HG03139 (cell line): ENCODE results near the gene PAQR3.

Source experiments
- ATAC-seq: cut with Tn5 transposase; IDR thresholded peaks from one replicate; pipeline ENCODE4 v1.9.1; 2021; ENCODE audit not compliant: unreplicated experiment

The PAQR3 gene

DNA sequence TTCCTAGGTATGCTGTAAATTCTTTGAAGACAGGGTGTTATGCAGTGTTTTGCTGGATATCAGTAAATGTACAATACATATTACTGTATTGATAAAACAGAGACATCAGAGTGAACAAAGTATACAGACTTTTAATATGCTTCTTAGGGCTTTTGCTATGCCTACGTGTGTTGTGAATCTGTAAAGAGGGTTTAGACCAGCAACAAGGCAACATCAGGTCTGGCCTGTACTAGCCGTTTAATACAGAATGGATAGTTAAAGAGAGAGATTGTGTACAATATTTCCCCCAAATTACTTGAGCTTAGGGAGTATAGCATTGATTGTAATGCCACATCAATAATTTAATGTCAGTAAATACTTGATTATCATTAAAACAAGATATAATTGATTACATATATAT, 75.2 kb downstream of the PAQR3 start:
- ATAC-seq = no peak

DNA sequence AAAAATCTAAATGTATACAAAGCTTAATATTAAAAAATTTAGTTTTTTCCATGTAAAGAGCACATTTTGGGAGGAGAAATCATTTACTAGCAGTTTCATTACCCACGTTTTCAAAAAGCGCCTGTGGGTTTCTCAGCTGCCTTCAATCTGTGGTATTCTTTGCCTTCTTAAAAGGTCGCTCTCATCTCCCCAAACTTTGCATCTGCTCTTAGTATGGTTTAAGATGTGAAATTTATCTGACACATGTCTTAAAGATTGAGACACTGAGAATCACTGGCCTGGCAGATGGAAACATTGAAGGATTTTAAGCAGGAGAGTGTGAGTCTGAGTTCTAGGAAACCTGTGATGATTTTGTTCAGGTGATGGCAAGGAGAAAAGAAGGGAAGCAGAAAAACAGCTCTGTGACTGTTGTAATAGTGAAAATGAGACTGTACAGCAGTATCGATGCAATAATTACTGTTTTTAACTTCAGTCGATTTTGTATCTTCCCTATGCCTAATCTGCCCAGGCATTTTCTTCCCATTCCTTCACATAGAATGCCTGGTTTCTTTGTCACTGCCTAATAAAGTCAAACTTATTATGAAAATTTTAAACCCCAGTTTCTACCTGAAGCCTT, 75.9 kb downstream of the PAQR3 start:
- ATAC-seq = no peak

DNA sequence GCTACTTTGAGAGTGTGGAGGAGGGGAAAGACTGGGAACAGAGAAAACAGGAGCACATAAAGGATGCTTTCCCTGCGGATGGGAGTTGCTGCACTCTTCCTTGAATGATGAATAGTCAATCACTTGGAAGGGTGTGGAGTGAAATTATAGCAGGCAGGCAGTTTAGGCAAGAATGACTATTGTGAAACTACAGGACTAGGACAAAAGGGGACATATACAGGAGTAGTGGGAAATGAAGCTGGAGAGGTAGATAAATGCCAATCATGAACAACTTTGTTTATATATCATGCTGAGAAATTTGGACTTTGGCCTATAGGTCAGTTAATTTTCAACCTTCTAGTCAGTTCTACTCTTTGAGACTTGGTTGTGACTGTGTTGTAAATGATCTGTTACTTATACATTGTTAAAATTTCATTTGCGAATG, 76.9 kb downstream of the PAQR3 start:
- ATAC-seq = no peak
